Loucy (cell line): Measurements from ENCODE around the gene MPPE1.

ENCODE experiments used
- H2AFZ ChIP-seq: fragments of 200-600 bp; sonication (generic); 2 replicates; pipeline ENCODE4 v1.6.0; 2016; ENCODE audit warnings: antibody characterized with exemption, mild to moderate bottlenecking, low read length, moderate library complexity
- H3F3A ChIP-seq: fragments of 200-600 bp; 2 replicates; pipeline ENCODE4 v1.6.0; 2016; ENCODE audit warnings: antibody characterized with exemption, low read depth, mild to moderate bottlenecking
- H3K27me3 ChIP-seq: fragments of 200-600 bp; sonication (generic); 2 replicates; pipeline ENCODE4 v1.6.1; 2014; ENCODE audit warnings: low read length, mild to moderate bottlenecking; ENCODE audit not compliant: insufficient read depth, poor library complexity, severe bottlenecking
- H3K36me3 ChIP-seq: fragments of 200-600 bp; sonication (generic); 2 replicates; pipeline ENCODE4 v1.6.1; 2016; ENCODE audit warnings: low read length; ENCODE audit not compliant: insufficient read depth
- H3K4me1 ChIP-seq: fragments of 200-600 bp; sonication (generic); 2 replicates; pipeline ENCODE4 v1.5.1; 2014; ENCODE audit warnings: low read length, mild to moderate bottlenecking; ENCODE audit not compliant: insufficient read depth, poor library complexity, severe bottlenecking
- H3K4me2 ChIP-seq: fragments of 200-600 bp; sonication (generic); 2 replicates; pipeline ENCODE4 v1.6.0; 2014; ENCODE audit warnings: antibody characterized with exemption, low read length, low read depth, mild to moderate bottlenecking; ENCODE audit not compliant: poor library complexity, severe bottlenecking
- H3K4me3 ChIP-seq: fragments of 200-600 bp; sonication (generic); 2 replicates; pipeline ENCODE4 v1.5.1; 2014; ENCODE audit warnings: low read length, mild to moderate bottlenecking, mixed read lengths; ENCODE audit not compliant: poor library complexity, severe bottlenecking
- H3K79me2 ChIP-seq: fragments of 200-600 bp; sonication (generic); 2 replicates; pipeline ENCODE4 v1.6.1; 2014; ENCODE audit warnings: low read length; ENCODE audit not compliant: insufficient read depth
- H3K9ac ChIP-seq: fragments of 200-600 bp; sonication (generic); 2 replicates; pipeline ENCODE4 v1.6.0; 2014; ENCODE audit warnings: mild to moderate bottlenecking, low read depth, low read length, moderate library complexity; ENCODE audit not compliant: poor library complexity, severe bottlenecking
- H3K9me2 ChIP-seq: fragments of 200-600 bp; sonication (generic); replicated peaks from 2 replicates; pipeline ENCODE4 v1.6.1; 2016; ENCODE audit warnings: low read depth, low read length, mixed read lengths
- H3K9me3 ChIP-seq: fragments of 200-600 bp; sonication (generic); 2 replicates; pipeline ENCODE4 v1.6.1; 2014; ENCODE audit warnings: mild to moderate bottlenecking, antibody characterized with exemption, low read length, low read depth; ENCODE audit not compliant: insufficient read depth
- H4K20me1 ChIP-seq: fragments of 200-600 bp; sonication (generic); 2 replicates; pipeline ENCODE4 v1.6.0; 2014; ENCODE audit warnings: antibody characterized with exemption, low read length, mild to moderate bottlenecking; ENCODE audit not compliant: insufficient read depth, poor library complexity, severe bottlenecking
- EZH2phosphoT487 ChIP-seq: fragments of 200-600 bp; IDR thresholded peaks from 2 replicates; pipeline ENCODE4 v1.6.1; 2018; ENCODE audit warnings: antibody characterized with exemption, mild to moderate bottlenecking, moderate library complexity, borderline replicate concordance
- TF ChIP-seq, protein P1 (sequence below): fragments of 200-600 bp; sonication (generic); conservative IDR thresholded peaks from 2 replicates; pipeline ENCODE4 v1.5.1; 2014; ENCODE audit warnings: mild to moderate bottlenecking, antibody characterized with exemption, low read length

The MPPE1 gene

DNA sequence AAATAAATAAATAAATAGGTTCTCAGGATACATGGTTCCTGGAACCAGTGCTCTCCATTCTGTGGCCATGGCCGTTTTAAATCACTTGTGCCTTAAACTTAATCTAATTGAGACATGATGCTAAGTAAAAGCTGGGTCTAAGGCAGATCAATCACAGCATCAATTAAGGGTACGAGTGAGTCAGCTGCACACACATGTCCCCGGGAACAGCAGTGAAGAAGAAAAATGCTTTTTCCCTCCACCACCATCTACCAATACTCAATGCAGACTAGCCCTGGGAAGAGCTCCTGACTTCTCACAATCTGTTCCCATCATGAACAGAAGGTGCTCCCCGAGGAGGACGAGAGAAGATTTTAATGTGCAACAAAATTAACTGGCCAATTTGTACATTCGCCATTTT is 63.7 kb downstream of the MPPE1 start:
- Histone ChIP-seq H3K9ac (no peak overlapping the region), H3K9me3 (no peaks in the 10 kb centered on the region)
- no peak for TF ChIP-seq EZH2phosphoT487
- TF ChIP-seq, protein P1, sequence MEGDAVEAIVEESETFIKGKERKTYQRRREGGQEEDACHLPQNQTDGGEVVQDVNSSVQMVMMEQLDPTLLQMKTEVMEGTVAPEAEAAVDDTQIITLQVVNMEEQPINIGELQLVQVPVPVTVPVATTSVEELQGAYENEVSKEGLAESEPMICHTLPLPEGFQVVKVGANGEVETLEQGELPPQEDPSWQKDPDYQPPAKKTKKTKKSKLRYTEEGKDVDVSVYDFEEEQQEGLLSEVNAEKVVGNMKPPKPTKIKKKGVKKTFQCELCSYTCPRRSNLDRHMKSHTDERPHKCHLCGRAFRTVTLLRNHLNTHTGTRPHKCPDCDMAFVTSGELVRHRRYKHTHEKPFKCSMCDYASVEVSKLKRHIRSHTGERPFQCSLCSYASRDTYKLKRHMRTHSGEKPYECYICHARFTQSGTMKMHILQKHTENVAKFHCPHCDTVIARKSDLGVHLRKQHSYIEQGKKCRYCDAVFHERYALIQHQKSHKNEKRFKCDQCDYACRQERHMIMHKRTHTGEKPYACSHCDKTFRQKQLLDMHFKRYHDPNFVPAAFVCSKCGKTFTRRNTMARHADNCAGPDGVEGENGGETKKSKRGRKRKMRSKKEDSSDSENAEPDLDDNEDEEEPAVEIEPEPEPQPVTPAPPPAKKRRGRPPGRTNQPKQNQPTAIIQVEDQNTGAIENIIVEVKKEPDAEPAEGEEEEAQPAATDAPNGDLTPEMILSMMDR: no peak

DNA sequence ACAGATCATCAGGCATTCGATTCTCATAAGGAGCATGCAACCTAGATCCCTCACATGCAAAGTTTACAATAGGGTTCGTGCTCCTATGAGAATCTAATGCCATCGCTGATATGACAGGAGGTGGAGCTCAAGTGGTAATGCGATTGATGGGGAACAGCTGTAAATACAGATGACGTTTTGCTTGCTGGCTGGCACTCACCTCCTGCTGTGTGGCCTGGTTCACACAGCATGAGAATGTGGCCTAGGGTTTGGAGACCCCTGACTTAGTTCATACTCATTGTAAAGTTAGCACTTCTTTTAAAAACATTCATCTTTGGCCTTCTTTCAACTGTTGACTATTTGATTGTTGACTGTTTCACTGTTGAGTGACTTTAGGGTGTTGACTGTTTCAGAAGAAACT is 65.6 kb downstream of the MPPE1 start:
- TF ChIP-seq EZH2phosphoT487: no peak
- TF ChIP-seq, protein P1: no peak
- no peak overlapping the region for H2AFZ ChIP-seq
- H3K4me1 ChIP-seq: no peaks in the 10 kb centered on the region
- H3K4me3 ChIP-seq: no peak overlapping the region
- H3K9ac ChIP-seq: no peak overlapping the region
- H3K9me3 ChIP-seq: no peaks in the 10 kb centered on the region
- no peaks in the 10 kb centered on the region for H3K27me3 ChIP-seq
- no peaks in the 10 kb centered on the region for H3K36me3 ChIP-seq
- H3F3A ChIP-seq: no peaks in the 10 kb centered on the region
- no peaks in the 10 kb centered on the region for H3K79me2 ChIP-seq
- no peaks in the 10 kb centered on the region for H4K20me1 ChIP-seq
- H3K9me2 ChIP-seq: no peaks in the 10 kb centered on the region
- H3K4me2 ChIP-seq: no peak overlapping the region

More for the DNA sequence above, 63.7 kb downstream of the MPPE1 start:
- Histone ChIP-seq H3K9me2 (no peaks in the 10 kb centered on the region), H3F3A (no peaks in the 10 kb centered on the region), H3K79me2 (no peaks in the 10 kb centered on the region), H3K4me2 (no peak overlapping the region), H3K27me3 (no peaks in the 10 kb centered on the region), H4K20me1 (no peaks in the 10 kb centered on the region), H3K4me1 (no peaks in the 10 kb centered on the region), H3K36me3 (no peaks in the 10 kb centered on the region), H2AFZ (no peak overlapping the region), H3K4me3 (no peak overlapping the region)

DNA sequence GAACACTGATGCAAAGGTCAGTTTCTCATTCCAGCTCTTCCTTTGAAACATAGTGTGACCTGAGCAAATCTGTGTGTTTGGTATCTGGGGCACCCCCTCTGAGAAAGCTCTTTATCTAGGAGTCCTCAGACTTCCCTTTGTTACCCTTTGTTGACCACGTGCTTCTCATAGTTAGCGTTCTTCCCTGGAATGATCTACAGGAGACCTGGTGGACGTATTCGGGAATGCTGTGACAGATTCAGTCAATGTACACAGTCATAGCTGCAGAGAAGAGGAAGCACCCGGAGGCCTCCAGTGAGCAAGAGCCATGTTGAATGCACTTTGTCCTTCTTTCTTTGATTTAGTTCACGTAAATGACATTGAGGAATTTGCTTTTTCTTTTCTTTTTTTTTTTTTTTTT is 67.6 kb downstream of the MPPE1 start:
- Histone ChIP-seq H3K9me3 (no peaks in the 10 kb centered on the region), H3K9me2 (no peaks in the 10 kb centered on the region)

More for the DNA sequence above, 67.6 kb downstream of the MPPE1 start:
- Histone ChIP-seq H3K4me1 (no peaks in the 10 kb centered on the region), H3K9ac (no peak overlapping the region), H3K79me2 (no peaks in the 10 kb centered on the region), H3K4me3 (no peak overlapping the region), H3K36me3 (no peaks in the 10 kb centered on the region), H2AFZ (no peak overlapping the region), H3F3A (no peaks in the 10 kb centered on the region), H4K20me1 (no peaks in the 10 kb centered on the region), H3K27me3 (no peaks in the 10 kb centered on the region), H3K4me2 (no peak overlapping the region)
- no peak for TF ChIP-seq EZH2phosphoT487
- TF ChIP-seq, protein P1: no peak
